Transverse colon (tissue), 4 donors: ENCODE data around the gene COX7B. TPM values are rescaled to one million over a fixed set of nuclear protein-coding genes. Genes with fewer than 3 reads are reported as not detected.
"Not testable (repeated sequence)": the region's sequence is repeated elsewhere in the genome, so short reads cannot be mapped to it uniquely, and the experiment has no call there.

Source experiments
- DNase-seq: peaks from one replicate; pipeline ENCODE4 v3.0.0-alpha.2; 2019
- H3K27ac ChIP-seq, 4 donors: fragments of 200-600 bp; sonication (generic); 2 replicates each; pipeline ENCODE4 v1.5.1; 2016 to 2018; ENCODE audit warnings: inconsistent platforms in 4 of 4
- H3K27me3 ChIP-seq: fragments of 200-600 bp; sonication (generic); 2 replicates; pipeline ENCODE4 v1.5.1; 2017; ENCODE audit warnings: inconsistent platforms
- H3K36me3 ChIP-seq, 4 donors: fragments of 200-600 bp; sonication (generic); 2 replicates each; pipeline ENCODE4 v1.5.1; 2017 to 2019; ENCODE audit warnings: inconsistent platforms in 4 of 4
- H3K4me1 ChIP-seq, 4 donors: fragments of 200-600 bp; sonication (generic); 2 replicates each; pipeline ENCODE4 v1.5.1; 2017 to 2020; ENCODE audit warnings: inconsistent platforms in 4 of 4
- H3K4me3 ChIP-seq, 4 donors: fragments of 200-600 bp; sonication (generic); 1 replicate in 1 of 4; 2 replicates in 3 of 4; pipeline versions ENCODE4 v1.5.1 to v1.6.1; 2017 to 2019; ENCODE audit warnings: inconsistent platforms in 4 of 4
- H3K9me3 ChIP-seq, 2 donors: fragments of 200-600 bp; sonication (generic); 2 replicates each; pipeline ENCODE4 v1.5.1; 2017 to 2019; ENCODE audit warnings: inconsistent platforms in 2 of 2
- CTCF ChIP-seq, 5 experiments: fragments of 200-600 bp in 3 of 5; fragments of 450-650 bp in 2 of 5; sonication (generic) in 3 of 5; IDR thresholded peaks; 1 replicate in 2 of 5; 2 replicates in 3 of 5; pipeline ENCODE4 v1.5.1; 2016 to 2017; ENCODE audit warnings: antibody characterized with exemption in 5 of 5, inconsistent platforms in 3 of 5, mild to moderate bottlenecking in 2 of 5, moderate library complexity in 1 of 5
- EP300 ChIP-seq: sonication (generic); formaldehyde crosslinking; IDR thresholded peaks from one replicate; pipeline ENCODE4 v1.6.1; 2017; ENCODE audit warnings: antibody characterized with exemption, low read depth
- POLR2A ChIP-seq: fragments of 450-650 bp; IDR thresholded peaks from one replicate; pipeline ENCODE4 v1.6.1; 2016; ENCODE audit warnings: antibody characterized with exemption, mild to moderate bottlenecking, moderate library complexity
- POLR2AphosphoS5 ChIP-seq, 3 donors: sonication (generic); formaldehyde crosslinking; IDR thresholded peaks; one replicate each; pipeline ENCODE4 v1.6.1; 2016; ENCODE audit warnings: antibody characterized with exemption in 3 of 3
- WGBS, 2 donors: methylation state at CpG; one replicate each; pipeline ENCODE4 v1.1.5; 2018; ENCODE audit warnings: low coverage in 1 of 2; 5-methylcytosine and 5-hydroxymethylcytosine counted together
- in situ Hi-C, 4 donors: fragments of 200-750 bp; cut with MboI; loops; one replicate each; pipeline versions ENCODE4 v1.15.0 to v1.15.1; 2017; ENCODE audit warnings: low sequenced_read_pairs in 3 of 4, low pct_ligation_motif_present in 1 of 4, low pct_unique_long_range_greater_than_20kb in 1 of 4
- intact Hi-C: fragments of 100-400 bp; cut with DNase I; formaldehyde crosslinking; loops from one replicate; pipeline ENCODE4 v1.15.1; 2023; ENCODE audit warnings: low total_unique reads
- total RNA-seq, 4 donors: library from RNA; depleted of rRNA; stranded (reverse); fragments of >200 nt; gene quantifications; one replicate each; pipeline ENCODE4 v1.1.0, GENCODE V29; 2016

COX7B gene
- total RNA-seq, 4 donors from 2014 or later = 48.3 to 755 (median 441) TPM

DNA sequence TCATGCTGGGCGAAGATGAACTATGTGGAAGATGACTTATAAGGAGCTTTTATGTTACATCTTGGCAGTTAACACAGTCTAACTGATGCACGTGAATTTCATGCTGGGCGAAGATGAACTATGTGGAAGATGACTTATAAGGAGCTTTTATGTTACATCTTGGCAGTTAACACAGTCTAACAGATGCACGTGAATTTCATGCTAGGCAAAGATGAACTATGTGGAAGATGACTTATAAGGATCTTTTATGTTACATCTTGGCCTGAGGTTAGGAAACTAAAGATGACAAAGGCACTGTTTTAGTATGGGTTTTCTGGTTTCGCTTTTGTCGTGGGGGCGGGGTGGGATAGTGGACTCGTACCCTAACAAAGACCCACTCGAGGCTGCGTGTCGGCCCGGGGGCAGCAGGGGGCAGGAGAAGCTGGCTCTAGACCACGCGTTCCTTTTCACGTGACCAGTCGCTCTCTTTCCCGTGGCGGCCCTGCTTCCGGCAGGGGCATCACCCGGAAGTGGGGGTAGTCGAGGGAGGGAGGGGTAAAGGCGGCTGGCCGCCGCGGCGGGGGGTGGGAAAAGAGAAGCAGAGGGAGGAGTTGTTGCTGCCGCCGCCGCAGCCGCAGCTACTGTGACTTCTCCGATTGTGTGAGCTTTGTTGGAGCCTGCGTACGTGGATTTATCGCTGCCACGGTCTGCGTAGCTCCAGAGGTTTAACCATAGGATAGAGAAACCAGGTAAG is 11.0 kb downstream of the COX7B start, which contains the start of gene ATP7A:
ATP7A (plus strand) TSS at position 586 of the 733 bp plus-strand sequence. CDS start 60,949 bp downstream, outside the sequence.
- WGBS, 2 donors = 0 to 44% methylated on average over 1 to 35 of the region's 36 CpGs
- intact Hi-C loops (no loop called here), in situ Hi-C loops (loop anchor here in 2 of 4 donors (10.0 to 25.0 kb wide), 2 partner anchors 115 to 202 kb away; partner anchors contain the start of gene PGK1 (in 1 of the 2))
- Histone ChIP-seq H3K36me3 (no peaks in the 10 kb centered on the region), H3K27ac (peak within 1 kb of the TSS; percentile 83 to 90 (median 88)), H3K27me3 (no peaks in the 10 kb centered on the region), H3K9me3 (no peaks in the 10 kb centered on the region), H3K4me1 (peaks cover 0 to 10% (median 0%) of the 10 kb centered on the region in 4 donors), H3K4me3 (peak within 1 kb of the TSS; percentile 44 to 53 (median 48))
- TF ChIP-seq CTCF (IDR thresholded peaks at IDR 0.05) = peak in 4 of 5 experiments; percentile 36 to 70 (median 54)
- TF ChIP-seq EP300 = no peak
- peak; percentile 77 for TF ChIP-seq POLR2A
- peak in 2 of 3 donors; percentile 82 for TF ChIP-seq POLR2AphosphoS5 (IDR thresholded peaks at IDR 0.05)
- DNase-seq = peak; percentile 91

DNA sequence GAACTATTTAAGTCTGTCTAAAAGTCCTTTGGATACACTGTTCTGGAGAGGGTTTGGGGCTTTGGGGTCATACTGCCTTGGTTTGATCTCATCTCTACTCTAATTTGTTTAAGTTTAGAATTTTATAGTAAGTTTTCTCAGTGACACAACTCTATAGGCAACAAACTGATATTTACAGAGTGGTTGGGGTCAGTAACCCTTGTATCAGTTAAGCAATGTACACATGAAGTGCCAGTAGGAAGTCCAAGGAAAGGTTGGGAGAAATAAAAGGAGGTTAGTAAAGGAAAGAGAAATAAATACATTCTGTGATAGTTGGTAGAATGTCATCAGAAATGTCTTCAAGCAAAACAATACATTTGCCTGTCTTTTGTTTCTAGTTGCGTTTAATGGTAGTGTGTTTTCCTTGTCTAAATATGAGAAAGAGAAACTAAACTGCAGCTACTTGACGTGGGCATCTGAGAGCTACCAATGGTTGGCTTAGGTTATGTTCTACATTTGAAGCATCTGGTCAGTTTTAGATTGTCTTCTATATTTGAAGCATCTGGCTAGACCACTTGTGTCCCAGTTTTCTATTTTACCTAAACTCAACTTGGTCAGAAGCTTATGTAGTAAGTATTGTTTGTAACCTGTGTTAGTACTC is 18.1 kb downstream of the COX7B start:
- no peak for DNase-seq
- WGBS, 2 donors = 40 to 44% methylated on average over 1 to 2 of the region's 2 CpGs
- in situ Hi-C loops (loop anchor here in 2 of 4 donors (10.0 to 25.0 kb wide), 2 partner anchors 107 to 195 kb away; partner anchors contain the start of gene PGK1 (in 1 of the 2)), intact Hi-C loops (no loop called here)
- Histone ChIP-seq H3K9me3 (no peaks in the 10 kb centered on the region), H3K36me3 (no peaks in the 10 kb centered on the region), H3K4me1 (peaks cover 0 to 6% (median 1%) of the 10 kb centered on the region in 4 donors), H3K4me3 (no peak overlapping the region), H3K27me3 (no peaks in the 10 kb centered on the region), H3K27ac (no peak overlapping the region)
- no peak for TF ChIP-seq CTCF (IDR thresholded peaks at IDR 0.05)
- TF ChIP-seq POLR2AphosphoS5 (IDR thresholded peaks at IDR 0.05) = no peak
- TF ChIP-seq POLR2A = no peak
- TF ChIP-seq EP300 = no peak

DNA sequence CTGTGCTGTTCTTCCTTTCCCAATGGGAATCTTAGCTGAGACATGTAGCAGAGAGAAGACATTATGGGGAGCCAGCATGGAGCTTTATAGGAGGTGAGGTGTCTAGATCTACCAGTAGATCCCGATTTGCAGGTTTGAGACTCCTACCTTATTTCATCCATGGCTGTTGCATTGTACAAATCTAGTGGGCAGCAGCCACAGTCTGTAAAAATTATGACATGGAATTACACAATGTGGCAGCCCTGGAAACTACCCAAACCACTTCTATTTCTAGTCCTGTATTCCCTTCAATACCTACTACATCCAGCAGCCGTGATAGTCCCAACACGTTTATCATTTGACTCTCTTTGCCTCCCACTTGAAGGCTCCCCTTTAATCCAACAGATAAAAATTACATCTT is 19.3 kb downstream of the COX7B start:
- in situ Hi-C loops = loop anchor here in 2 of 4 donors (10.0 to 25.0 kb wide), 2 partner anchors 106 to 194 kb away; partner anchors contain the start of gene PGK1 (in 1 of the 2)
- no peak overlapping the region for H3K27ac ChIP-seq
- H3K4me1 ChIP-seq = peaks cover 0 to 3% (median under 1%) of the 10 kb centered on the region in 4 donors
- TF ChIP-seq POLR2A = no peak
- no peak for TF ChIP-seq POLR2AphosphoS5 (IDR thresholded peaks at IDR 0.05)
- TF ChIP-seq EP300 = no peak
- no peak for TF ChIP-seq CTCF (IDR thresholded peaks at IDR 0.05)
- H3K36me3 ChIP-seq = no peaks in the 10 kb centered on the region
- intact Hi-C loops = no loop called here
- no peak overlapping the region for H3K4me3 ChIP-seq
- no peaks in the 10 kb centered on the region for H3K9me3 ChIP-seq
- 60% methylated on average over 3 of the region's 3 CpGs; no CpG with 5 or more reads in 1 of the 2 donors for WGBS, 2 donors
- DNase-seq = no peak
- H3K27me3 ChIP-seq = no peaks in the 10 kb centered on the region

GRCh38 chrX:77919370-77919769 is 20.1 kb downstream of the COX7B start:
- H3K9me3 ChIP-seq, H3K36me3 ChIP-seq, H3K4me3 ChIP-seq, H3K27ac ChIP-seq, H3K4me1 ChIP-seq, H3K27me3 ChIP-seq, DNase-seq, intact Hi-C loops: not testable (repeated sequence)
- in situ Hi-C loops = loop anchor here in 2 of 4 donors (10.0 to 25.0 kb wide), 2 partner anchors 105 to 193 kb away; partner anchors contain the start of gene PGK1 (in 1 of the 2)
- WGBS, 2 donors = 80 to 88% methylated on average over 1 to 6 of the region's 6 CpGs
